HL-60 (cell line): ENCODE measurements around the gene TAF4.

ENCODE experiments used
- DNase-seq, 2 experiments: peaks; one replicate each; pipeline ENCODE4 v3.0.0-alpha.2; 2010 to 2020; ENCODE audit warnings: low read depth in 1 of 2, low spot score in 1 of 2
- H3K27ac ChIP-seq: fragments of 250-450 bp; sonication (Bioruptor Pico); replicated peaks from 2 replicates; pipeline ENCODE4 v1.5.1; 2020; ENCODE audit warnings: mild to moderate bottlenecking, moderate library complexity
- H3K27me3 ChIP-seq: fragments of 250-450 bp; sonication (Bioruptor Pico); 2 replicates; pipeline ENCODE4 v1.5.1; 2021; ENCODE audit warnings: mild to moderate bottlenecking, moderate library complexity; ENCODE audit not compliant: insufficient read depth, poor library complexity, severe bottlenecking
- H3K4me3 ChIP-seq: replicated peaks from 2 replicates; pipeline ENCODE4 v1.5.1; 2011; ENCODE audit warnings: mild to moderate bottlenecking, control low read depth, low read length; ENCODE audit not compliant: insufficient read depth
- GABPA ChIP-seq: IDR thresholded peaks from 2 replicates; pipeline ENCODE4 v1.6.1; 2012; ENCODE audit warnings: low read depth
- POLR2AphosphoS5 ChIP-seq: IDR thresholded peaks from 2 replicates; pipeline ENCODE4 v1.6.1; 2012; ENCODE audit warnings: low read depth
- SPI1 ChIP-seq: IDR thresholded peaks from 2 replicates; pipeline ENCODE4 v1.6.1; 2012; ENCODE audit warnings: low read depth, mild to moderate bottlenecking, borderline replicate concordance
- TF ChIP-seq, protein P1 (sequence below): IDR thresholded peaks from 2 replicates; pipeline ENCODE4 v1.6.1; 2012; ENCODE audit warnings: low read depth; ENCODE audit not compliant: insufficient replicate concordance
- TF ChIP-seq, protein P2 (sequence below): IDR thresholded peaks from one replicate; pipeline ENCODE4 v1.5.1; 2011; ENCODE audit warnings: low read length, control low read depth, inconsistent platforms; ENCODE audit not compliant: insufficient read depth

The TAF4 gene

DNA sequence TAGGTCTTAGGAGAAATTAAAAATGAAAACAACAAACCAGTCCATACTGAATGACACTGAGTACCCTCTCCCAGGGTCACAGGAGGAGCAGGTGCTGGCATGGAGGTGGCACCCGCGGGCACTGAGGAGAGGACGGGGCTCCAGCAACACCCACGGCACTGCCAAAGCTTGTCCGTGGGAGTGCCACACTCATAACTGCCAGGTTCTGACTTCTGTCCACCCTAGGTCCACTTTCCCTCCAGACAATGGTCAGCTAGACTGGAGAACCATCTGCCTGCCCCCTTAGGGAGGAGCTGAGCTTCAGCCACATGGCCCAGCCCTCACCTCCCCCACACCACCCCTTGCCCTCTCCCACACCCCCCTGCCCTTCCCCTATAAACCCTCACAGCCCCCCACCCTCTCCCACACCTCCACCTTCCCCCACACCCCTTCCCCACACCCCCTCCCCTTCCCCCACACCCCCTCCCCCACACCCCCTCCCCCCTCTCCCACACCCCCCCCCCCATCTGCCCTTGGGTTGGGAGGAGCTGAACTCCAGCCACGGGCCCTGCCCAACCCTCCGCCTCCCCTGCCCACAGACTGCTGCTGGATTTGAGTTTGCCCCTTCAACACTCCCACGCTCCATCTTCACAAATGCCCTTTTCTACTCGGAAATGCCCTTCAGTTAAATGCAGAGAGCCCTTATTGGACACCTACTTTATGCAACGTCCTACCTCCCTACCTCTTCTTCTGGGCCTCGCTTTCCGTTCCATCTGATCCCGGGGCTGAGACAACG lies 129.6 kb downstream of the TAF4 start:
- no peaks in the 10 kb centered on the region for H3K27me3 ChIP-seq
- TF ChIP-seq, protein P1, sequence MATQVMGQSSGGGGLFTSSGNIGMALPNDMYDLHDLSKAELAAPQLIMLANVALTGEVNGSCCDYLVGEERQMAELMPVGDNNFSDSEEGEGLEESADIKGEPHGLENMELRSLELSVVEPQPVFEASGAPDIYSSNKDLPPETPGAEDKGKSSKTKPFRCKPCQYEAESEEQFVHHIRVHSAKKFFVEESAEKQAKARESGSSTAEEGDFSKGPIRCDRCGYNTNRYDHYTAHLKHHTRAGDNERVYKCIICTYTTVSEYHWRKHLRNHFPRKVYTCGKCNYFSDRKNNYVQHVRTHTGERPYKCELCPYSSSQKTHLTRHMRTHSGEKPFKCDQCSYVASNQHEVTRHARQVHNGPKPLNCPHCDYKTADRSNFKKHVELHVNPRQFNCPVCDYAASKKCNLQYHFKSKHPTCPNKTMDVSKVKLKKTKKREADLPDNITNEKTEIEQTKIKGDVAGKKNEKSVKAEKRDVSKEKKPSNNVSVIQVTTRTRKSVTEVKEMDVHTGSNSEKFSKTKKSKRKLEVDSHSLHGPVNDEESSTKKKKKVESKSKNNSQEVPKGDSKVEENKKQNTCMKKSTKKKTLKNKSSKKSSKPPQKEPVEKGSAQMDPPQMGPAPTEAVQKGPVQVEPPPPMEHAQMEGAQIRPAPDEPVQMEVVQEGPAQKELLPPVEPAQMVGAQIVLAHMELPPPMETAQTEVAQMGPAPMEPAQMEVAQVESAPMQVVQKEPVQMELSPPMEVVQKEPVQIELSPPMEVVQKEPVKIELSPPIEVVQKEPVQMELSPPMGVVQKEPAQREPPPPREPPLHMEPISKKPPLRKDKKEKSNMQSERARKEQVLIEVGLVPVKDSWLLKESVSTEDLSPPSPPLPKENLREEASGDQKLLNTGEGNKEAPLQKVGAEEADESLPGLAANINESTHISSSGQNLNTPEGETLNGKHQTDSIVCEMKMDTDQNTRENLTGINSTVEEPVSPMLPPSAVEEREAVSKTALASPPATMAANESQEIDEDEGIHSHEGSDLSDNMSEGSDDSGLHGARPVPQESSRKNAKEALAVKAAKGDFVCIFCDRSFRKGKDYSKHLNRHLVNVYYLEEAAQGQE: no peak
- TF ChIP-seq GABPA (no peak), POLR2AphosphoS5 (no peak), SPI1 (no peak)
- TF ChIP-seq, protein P2, sequence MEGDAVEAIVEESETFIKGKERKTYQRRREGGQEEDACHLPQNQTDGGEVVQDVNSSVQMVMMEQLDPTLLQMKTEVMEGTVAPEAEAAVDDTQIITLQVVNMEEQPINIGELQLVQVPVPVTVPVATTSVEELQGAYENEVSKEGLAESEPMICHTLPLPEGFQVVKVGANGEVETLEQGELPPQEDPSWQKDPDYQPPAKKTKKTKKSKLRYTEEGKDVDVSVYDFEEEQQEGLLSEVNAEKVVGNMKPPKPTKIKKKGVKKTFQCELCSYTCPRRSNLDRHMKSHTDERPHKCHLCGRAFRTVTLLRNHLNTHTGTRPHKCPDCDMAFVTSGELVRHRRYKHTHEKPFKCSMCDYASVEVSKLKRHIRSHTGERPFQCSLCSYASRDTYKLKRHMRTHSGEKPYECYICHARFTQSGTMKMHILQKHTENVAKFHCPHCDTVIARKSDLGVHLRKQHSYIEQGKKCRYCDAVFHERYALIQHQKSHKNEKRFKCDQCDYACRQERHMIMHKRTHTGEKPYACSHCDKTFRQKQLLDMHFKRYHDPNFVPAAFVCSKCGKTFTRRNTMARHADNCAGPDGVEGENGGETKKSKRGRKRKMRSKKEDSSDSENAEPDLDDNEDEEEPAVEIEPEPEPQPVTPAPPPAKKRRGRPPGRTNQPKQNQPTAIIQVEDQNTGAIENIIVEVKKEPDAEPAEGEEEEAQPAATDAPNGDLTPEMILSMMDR: no peak
- H3K27ac ChIP-seq: no peak overlapping the region
- DNase-seq: no peak
- no peak overlapping the region for H3K4me3 ChIP-seq

DNA sequence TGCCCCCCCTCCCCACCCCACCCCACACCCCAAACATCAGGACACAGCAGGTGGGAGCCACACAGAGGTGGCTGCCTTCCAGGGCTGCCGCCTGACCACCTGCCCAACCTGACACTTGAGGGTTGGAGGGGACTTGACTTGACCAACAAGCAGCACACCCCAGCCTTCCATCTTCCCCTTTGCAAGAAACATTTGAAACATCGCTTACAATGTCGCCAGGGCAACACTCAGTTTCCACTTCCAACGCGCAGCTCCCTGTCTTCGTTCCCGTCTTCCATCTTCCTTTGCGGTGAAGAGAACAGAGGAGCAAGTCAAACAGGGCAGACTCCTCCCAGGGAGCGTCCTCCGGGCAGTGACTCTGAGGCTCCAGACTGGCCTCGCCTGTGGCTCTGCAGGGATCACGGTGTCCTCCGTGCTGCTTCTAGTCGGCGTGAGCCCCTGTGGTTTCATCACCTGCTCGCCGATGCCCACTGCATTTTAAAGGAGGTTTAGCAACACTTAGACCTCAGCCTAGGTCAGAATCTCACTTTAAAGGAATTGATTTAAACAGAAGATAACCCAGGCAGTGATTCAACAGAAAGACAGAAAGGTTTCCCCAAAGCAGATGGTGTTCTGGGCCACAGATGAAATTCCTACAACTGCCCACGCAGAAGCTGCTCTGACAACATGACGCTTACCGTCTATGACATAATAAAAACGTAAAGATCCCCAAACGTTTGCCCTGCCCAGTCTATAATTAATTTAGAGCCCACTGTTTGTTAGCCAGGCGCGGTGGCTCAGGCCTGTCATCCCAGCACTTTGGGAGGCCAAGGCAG lies 130.8 kb downstream of the TAF4 start:
- DNase-seq: no peak
- TF ChIP-seq, protein P2: no peak
- no peak for TF ChIP-seq GABPA
- TF ChIP-seq SPI1: no peak
- TF ChIP-seq, protein P1: no peak
- TF ChIP-seq POLR2AphosphoS5: no peak
- H3K27ac ChIP-seq: no peak overlapping the region

DNA sequence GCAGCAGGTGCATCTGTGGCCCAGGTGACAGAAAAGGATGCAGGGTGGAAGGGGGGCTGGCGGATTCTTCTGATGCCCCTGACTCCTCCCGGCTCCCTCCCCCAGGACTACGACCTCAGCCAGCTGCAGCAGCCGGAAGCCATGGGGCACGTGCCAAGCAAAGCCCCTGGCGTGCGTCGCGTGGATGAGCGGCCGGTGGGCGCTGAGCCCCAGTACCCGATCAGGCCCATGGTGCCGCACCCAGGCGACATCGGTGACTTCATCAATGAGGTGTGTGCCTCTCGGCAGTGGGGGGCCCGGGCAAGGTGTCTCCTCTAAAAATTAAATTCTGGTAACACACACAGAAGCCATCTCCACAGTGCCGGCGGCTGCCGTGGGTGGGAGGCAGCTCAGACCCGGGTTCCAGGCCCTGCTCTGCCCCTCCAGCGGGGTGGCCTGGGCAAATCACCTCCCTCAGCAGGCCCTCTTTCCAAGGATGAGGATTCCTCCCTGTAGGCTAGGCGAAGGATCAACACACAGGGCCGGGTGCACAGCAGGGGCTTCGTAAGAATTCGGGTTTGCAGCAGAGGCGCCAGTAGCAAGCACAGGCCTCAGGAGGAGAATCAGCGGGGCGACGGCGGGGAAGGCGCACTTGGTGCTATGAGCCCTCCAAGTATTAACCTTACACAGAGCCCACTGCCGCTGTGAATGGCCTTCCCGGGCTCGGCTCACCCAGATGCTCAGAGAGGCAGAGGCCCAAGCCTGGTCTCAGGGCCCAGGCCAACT lies 131.5 kb downstream of the TAF4 start:
- DNase-seq: no peak
- H3K27ac ChIP-seq: no peak overlapping the region
- TF ChIP-seq GABPA (no peak), POLR2AphosphoS5 (no peak), SPI1 (no peak)
- TF ChIP-seq, protein P1: no peak
- TF ChIP-seq, protein P2: no peak
- H3K4me3 ChIP-seq: no peak overlapping the region
- no peaks in the 10 kb centered on the region for H3K27me3 ChIP-seq

More for the DNA sequence above, 130.8 kb downstream of the TAF4 start:
- H3K4me3 ChIP-seq: no peak overlapping the region
- H3K27me3 ChIP-seq: no peaks in the 10 kb centered on the region
